ENCODE data around the gene BRDT.
A peak's percentile ranks its signal among the peaks of the same experiment; 100 is the strongest.
"Not testable (repeated sequence)": the region's sequence is repeated elsewhere in the genome, so short reads cannot be mapped to it uniquely, and the experiment has no call there.

The BRDT gene

DNA sequence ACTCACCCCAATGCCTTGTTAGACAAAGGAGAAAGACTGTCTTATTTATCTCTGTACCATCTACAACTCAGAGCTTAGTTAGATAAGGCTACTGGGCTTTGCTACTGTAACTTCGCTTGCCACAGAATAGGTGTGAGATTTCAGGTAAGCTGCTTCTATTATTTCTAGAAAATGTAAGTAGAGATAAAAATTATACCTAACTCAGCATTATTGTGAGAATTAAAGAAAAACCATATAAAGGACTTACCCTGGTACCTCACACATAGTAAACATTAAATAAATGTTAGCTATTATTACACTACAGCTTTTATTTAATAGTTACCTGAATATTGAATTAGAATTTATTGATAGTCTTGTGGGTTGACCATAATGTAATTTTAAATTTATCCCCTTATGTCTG is 44.1 kb downstream of the BRDT start:
- no peak for DNase-seq (ENCODE audit: low spot score)

DNA sequence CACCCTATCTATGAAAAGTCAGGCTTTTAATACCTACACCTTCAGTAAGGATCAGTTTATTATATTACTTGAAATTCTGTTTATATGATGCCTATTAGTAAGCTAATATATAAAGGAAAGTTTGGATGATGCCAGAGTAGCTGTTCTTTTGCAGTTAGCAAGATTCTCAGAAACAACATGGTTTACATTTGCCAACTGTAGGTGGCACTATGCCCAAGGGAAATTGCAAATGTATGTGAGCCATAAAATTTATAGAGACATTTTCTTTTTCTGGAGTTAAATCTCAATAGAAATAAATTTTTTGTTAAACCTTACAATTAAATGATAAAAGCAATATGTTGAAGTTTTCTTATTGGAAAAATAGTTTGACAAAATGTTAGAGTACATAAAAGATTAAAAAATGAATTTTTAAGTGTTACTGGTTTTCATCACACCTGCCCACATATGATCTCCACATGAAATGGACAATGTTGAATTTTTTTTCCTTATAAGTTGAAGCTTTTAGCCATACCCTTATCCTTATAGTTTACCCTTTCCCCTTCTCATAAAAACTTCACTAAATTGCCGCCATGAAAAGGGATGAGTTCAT is 48.5 kb downstream of the BRDT start:
- DNase-seq (ENCODE audit: low spot score): peak; percentile 36

DNA sequence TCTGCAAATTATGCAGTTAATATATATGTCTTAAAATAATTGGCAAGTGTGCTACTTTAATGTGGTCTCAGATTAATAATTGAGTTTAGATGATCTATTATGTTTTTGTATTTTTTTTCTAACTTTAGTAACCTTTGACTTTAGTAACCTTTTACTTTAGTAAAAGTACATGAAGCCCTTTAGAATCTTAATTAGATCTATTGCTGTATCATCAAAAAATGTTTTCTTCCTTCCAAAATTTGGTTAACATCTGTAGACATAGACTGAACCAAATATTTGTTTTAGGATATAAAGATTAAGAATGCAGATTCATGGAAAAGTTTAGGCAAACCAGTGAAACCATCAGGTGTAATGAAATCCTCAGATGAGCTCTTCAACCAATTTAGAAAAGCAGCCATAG is 54.9 kb downstream of the BRDT start:
- DNase-seq (ENCODE audit: low spot score): no peak

DNA sequence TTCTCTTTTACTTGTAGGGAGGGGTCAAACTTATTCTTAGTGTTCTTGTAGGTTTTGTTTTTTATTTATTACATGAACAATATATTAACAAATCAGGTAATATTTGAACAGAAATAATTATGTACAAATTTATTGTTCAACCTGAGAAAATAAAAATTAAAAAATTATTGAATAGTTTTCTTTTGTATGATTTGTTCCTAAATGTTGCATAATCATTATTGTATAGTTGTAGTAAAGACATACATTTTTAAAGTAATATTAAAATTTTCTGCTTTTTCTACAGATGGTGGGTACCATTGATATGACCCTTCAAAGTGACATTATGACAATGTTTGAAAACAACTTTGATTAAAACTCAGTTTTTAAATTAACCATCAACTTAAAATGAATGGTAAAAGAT is 64.7 kb downstream of the BRDT start:
- DNase-seq (ENCODE audit: low spot score): no peak

DNA sequence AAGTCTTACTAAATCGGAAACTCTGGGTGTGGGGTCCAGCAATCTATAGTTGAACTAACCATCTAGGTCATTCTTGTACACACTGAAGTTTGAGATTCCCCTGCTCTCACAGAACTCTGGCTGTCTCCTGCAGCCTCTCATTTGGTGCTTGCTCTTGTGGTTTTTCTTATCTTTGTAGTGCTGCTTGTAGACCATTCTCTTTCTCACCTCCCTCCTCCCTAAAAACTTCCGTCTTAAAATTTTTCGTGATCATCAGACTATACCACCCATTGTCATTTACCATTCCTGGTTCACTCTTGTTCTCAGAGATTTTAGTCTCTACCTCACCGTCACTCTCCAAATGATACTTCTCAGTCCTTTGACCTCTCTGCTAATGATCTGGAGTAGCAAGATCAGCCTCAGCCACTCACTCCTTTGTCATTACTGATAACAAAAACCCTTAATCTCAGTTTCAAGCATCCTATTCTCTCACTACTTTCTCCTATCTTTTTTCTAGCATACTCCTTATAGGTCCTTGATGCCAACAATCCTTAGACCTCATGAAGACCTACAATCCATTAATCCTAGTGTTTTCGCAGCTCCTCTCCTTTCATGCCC is 67.6 kb downstream of the BRDT start:
- DNase-seq (ENCODE audit: low spot score): no peak

DNA sequence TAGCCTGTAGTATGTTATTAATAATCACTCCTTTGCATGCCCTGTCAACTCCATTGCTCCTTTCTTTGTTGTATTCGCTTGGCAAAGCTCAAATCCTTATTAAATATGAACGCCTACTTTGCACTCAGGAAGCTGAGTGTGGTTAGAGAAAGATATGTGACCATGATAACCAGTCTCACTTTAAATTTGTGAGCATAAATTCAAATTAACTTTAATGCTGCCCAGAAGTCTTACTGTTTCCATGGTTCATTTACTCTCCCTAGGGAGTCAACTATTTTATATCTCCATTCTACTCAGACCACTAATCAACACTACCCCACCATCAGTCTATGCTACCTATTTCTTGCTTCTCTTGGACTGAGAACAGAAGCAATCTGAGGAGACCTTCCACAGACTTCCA is 68.5 kb downstream of the BRDT start:
- DNase-seq (ENCODE audit: low spot score): no peak

DNA sequence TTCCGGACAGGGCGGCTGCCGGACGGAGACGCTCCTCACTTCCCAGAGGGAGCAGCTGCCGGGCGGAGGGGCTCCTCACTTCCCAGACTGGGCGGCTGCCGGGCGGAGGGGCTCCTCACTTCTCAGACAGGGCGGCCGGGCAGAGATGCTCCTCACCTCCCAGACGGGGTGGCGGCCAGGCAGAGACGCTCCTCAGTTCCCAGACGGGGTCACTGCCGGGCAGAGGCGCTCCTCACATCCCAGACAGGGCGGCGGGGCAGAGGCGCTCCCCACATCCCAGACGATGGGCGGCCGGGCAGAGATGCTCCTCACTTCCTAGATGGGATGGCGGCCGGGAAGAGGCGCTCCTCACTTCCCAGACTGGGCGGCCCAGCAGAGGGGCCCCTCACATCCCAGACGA is 76.8 kb downstream of the BRDT start:
- DNase-seq (ENCODE audit: low spot score): not testable (repeated sequence)

DNA sequence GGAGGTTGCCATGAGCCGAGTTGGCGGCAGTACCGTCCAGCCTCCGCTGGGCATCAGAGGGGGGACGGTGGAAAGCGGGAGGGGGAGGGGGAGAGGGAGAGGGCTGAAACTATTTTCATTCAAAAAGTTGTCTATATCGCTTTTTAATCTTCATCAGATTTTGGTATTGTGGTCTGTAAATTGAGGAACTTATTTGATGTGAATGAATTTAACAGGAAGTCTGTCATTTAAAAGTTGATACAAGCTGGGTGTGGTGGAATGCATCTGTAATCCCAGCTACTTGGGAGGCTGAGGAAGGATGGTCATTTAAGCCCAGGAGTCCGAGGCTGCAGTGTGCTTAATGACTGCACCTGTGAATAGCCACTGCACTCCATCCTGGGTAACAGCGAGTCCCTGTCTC is 77.6 kb downstream of the BRDT start:
- no peak for DNase-seq (ENCODE audit: low spot score)

DNA sequence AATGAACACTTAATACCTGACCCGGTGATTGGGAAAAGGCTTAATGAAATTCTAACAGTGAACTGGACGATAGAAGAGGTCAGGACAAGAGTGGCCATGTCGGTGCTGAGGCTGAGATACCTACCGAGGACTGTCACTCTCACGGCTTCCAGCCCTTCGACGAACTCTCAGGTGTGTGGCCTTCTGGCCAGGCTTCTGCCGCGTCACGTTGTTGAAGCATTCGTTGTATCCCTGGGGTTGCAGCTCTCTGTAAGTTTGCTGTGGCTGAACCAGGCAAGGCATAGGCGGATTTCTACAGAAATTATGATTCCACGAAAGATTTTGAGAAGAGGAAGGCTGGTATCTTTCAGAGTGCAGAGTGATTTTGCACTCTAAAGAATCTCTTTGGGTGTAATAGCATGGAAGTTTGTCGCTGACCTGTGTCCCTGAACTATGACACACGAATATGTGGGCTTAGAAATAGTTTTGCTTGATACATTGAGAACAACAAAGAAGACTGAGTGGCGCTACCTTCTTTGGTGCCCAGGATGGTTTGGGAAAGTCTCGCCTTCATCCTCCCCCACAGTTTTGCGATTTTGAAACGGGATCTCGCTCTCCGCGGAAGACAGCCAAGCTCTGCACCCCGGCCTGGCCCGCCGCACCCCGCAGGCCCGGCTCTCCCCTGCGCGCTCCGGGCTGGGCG is 80.2 kb downstream of the BRDT start:
- no peak for DNase-seq (ENCODE audit: low spot score)

DNA sequence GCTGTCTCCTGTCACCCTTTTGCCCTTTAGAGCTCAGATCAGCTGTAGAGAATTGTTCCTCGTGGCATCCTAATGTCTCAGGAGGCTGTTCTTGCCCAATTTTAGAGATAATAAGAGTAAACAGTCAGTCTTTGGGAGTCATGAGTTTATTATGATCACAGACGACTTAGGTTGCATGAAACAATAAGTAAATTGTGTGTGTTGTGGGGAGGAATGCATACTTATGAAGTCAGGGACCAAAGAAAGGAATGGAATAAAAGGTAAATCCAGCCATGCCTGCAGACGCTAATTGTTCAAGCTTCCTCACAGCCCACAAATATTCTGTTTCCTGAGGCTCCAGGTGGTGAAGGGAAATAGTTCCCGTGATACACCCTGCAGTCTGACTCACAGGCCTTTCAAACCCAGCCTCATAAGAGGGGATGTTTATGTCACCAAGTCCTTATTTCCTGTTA is 81.5 kb downstream of the BRDT start:
- DNase-seq (ENCODE audit: low spot score): no peak

DNA sequence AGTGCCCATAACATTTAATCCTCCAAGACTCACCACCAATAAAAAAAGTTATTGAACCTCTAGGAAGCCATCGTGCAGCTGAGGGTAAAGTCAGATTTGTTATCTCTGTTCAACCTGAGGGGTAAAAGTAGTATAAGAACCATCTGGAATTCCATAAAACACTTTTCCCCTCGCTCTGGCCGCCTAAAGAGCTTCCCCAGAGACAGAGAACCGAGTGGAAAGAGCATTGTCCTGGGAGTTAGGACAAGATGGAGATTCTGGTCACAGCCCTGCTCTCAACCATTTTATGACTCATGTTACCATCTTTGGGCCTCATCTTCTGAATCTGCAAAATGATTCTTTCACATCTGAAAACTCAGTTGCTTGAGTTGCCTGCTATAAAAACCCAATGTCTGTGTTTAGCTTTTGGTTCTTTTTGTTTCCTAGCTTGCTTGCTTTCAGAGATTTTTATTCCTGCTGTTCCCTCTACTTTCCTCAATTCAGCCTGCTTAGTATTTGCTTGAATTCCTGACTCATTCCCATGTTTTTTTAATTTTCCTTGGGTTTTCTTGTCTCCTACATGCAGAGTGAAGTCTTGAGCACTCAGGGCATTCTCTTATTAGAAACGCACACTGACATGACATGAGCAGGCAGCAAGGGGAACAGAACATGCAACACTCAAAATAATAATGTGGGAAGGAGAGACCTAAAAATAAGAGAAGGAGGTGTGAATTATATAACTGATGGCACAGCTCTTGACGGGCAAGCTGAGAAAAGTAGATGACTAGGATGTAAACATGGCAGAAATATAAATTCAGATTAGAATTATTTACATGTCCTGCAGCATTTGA is 82.3 kb downstream of the BRDT start:
- no peak for DNase-seq (ENCODE audit: low spot score)

DNA sequence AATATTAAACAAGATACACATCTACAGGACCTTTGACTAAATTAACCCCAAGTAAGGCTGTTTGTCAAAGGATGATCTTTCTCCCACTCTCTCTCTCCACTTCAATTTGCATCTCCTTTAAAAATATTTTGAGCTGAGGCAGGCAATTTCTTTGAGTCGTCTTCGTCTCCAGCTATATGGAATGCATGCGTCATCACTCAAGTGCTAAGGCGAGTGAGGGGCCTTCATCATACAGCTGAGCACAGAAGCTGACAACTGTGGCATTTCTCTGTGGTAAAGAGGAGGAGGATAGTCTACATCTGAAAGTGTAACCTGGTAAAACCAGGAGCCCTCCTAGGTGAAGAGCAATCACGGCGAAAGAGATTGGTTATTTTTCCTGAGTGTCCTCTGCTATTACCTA is 88.2 kb downstream of the BRDT start:
- no peak for DNase-seq (ENCODE audit: low spot score)

DNA sequence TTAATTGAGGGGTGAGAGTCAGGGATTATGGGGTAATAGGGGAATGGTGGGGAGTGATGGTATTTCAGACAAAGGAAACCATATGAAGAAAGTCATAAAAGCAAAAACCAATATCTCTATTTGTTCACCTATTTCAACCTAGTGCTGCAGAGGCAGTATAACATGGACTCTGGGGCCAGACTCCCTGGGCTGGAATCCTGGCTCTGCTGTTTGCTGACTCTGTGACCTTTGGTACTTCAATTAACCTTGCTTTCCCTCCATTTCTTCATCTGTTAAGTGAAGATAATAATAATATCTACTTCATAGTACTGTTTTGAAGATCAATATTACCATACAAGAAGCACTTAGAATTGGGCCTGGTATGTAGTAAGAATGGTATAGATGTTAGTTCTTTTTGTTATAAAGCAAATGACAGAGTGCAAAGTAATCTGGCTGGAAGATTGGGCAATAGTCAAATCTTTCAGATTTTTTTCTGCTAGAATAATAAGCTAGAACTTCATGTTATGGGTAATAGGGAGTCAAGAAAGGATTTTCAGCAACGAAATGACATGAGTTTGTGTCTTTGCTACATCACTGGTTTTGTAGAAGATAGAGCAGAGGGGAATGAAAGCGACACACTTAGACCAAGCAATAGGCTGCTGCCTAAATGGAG is 89.6 kb downstream of the BRDT start:
- DNase-seq (ENCODE audit: low spot score): no peak

DNA sequence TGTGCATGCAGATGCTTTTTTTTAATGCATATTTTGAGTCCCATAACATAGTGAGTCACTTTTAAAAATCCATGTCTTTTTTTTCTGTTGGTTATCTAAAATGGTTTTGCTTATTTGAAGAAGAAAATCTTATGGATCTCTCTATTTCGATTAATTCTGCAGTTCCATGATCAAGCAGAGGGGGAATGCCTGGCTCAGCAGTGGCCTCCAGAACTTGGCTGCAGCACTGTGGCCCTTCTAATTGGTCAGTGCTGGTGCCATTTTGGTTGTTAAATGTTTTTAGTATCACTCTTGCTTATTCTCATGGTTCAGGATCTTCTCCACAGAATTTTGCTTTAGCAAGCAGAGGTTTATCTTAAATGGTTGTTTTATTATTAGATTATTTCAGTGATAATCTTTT is 91.8 kb downstream of the BRDT start:
- no peak for DNase-seq (ENCODE audit: low spot score)

DNA sequence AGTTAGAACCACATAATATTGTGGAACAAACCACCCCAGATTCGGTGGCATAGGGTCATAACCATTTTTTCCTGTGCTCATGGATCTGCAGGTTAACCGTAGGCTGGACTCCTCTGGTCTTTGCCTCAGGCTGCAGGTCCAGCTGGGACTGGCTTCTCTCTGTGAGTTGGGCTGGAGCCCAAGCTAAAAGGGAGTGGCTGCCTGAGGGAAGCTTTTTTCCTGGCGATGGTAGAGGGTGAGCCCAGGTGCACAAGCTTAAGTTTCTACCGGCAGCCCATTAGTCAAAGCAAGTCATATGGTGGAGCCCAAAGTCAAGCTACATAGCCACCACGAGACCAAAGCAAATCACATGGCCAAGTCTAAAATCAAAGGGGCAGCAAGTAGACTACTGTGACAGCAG is 94.4 kb downstream of the BRDT start:
- DNase-seq (ENCODE audit: low spot score): no peak

DNA sequence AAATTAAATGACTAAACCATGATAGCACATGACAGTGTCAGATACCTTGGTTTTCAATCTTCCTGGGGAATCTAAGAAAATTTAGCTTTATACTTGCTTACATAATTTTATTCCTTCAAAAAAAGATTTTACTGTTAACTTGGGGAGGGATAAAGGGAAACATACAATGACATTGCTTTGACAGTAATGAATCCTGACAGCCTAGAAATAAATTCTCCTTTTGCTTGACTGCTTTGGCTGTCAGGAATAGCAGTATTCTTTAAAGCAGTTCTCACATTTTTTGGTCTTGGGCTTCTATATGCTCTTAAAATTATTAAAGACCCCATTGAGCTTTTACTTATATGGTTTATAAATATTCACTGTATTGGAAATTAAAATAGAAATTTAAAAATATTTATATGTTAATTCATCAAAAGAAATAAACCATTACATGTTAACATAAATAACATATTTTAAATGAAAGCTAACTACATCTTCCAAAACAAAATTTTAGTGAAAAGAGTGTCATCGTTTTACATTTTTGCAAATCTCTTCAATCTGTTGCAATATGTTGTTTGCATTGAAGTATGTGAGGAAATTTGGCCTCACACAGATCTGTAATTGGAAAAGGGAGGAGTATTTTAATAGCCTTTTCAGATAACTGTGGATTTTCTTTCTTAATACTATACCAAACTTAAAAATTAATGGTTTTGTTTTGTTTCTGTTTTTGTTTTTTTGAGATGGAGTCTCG is 96.7 kb downstream of the BRDT start:
- DNase-seq (ENCODE audit: low spot score): no peak

DNA sequence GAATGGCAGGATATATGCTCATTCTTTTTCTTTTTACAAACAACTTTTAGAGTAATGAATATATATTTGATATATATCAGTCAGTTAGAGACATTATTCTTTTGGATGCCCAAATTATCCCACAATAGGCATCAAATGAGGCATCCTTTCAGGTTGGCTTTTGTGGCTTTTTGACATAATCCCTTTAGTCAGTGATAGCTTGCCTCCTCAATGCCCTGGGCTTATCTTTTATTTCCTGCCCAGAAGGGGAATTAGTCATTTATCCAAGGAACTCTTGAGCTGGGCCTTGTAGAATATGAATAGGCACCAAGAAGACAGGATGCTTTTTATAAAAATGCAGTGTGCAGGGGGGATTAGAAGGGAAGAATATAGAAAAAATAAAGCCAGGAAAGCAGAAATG is 102.7 kb downstream of the BRDT start:
- no peak for DNase-seq (ENCODE audit: low spot score)
